ENCODE data around the gene TDP1.

- no peak for TF ChIP-seq POLR2A (IDR thresholded peaks at IDR 0.05)
- TF ChIP-seq EP300 (IDR thresholded peaks at IDR 0.05), result no peak
- TF ChIP-seq, protein P1, sequence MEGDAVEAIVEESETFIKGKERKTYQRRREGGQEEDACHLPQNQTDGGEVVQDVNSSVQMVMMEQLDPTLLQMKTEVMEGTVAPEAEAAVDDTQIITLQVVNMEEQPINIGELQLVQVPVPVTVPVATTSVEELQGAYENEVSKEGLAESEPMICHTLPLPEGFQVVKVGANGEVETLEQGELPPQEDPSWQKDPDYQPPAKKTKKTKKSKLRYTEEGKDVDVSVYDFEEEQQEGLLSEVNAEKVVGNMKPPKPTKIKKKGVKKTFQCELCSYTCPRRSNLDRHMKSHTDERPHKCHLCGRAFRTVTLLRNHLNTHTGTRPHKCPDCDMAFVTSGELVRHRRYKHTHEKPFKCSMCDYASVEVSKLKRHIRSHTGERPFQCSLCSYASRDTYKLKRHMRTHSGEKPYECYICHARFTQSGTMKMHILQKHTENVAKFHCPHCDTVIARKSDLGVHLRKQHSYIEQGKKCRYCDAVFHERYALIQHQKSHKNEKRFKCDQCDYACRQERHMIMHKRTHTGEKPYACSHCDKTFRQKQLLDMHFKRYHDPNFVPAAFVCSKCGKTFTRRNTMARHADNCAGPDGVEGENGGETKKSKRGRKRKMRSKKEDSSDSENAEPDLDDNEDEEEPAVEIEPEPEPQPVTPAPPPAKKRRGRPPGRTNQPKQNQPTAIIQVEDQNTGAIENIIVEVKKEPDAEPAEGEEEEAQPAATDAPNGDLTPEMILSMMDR (IDR thresholded peaks at IDR 0.05), result no peak
Observed at GRCh38 chr14:89956661-89957009, 908 bp downstream of the TDP1 start.
